ENCODE results near the gene SIGLEC11.

The SIGLEC11 gene

GRCh38 chr19:49924004-49924880, 36.7 kb downstream of the SIGLEC11 start:
- peak; percentile 62 for DNase-seq

- DNase-seq, result no peak
These were observed 37.6 kb downstream of the SIGLEC11 start for GRCh38 chr19:49923055-49924003.

- DNase-seq, result peak; percentile 68
These were observed 38.8 kb downstream of the SIGLEC11 start for GRCh38 chr19:49921871-49922795.

GRCh38 chr19:49920624-49921363, 40.2 kb downstream of the SIGLEC11 start:
- no peak for DNase-seq

- DNase-seq, result no peak
These were observed 42.9 kb downstream of the SIGLEC11 start for GRCh38 chr19:49918089-49918488.

GRCh38 chr19:49916839-49917733, 43.9 kb downstream of the SIGLEC11 start:
- DNase-seq, result no peak

- no peak for DNase-seq
These were observed 45.7 kb downstream of the SIGLEC11 start for GRCh38 chr19:49915271-49915670.

- no peak for DNase-seq
These were observed 47.3 kb downstream of the SIGLEC11 start for GRCh38 chr19:49913720-49914119.

- DNase-seq, result no peak
These were observed 47.8 kb downstream of the SIGLEC11 start for GRCh38 chr19:49912965-49913685.

- no peak for DNase-seq
These were observed 49.4 kb downstream of the SIGLEC11 start for GRCh38 chr19:49911381-49912145.

- no peak for DNase-seq
These were observed 50.8 kb downstream of the SIGLEC11 start for GRCh38 chr19:49910179-49910578.

- no peak for DNase-seq
These were observed 52.2 kb downstream of the SIGLEC11 start for GRCh38 chr19:49908480-49909420.

GRCh38 chr19:49907745-49908446, 53.1 kb downstream of the SIGLEC11 start:
- no peak for DNase-seq

- no peak for DNase-seq
These were observed 54.0 kb downstream of the SIGLEC11 start for GRCh38 chr19:49906879-49907564.

- no peak for DNase-seq
These were observed 56.8 kb downstream of the SIGLEC11 start for GRCh38 chr19:49904136-49904535.
